Measurements from ENCODE around the gene ILRUN. TPM values are rescaled to one million over a fixed set of nuclear protein-coding genes. Genes with fewer than 3 reads are reported as not detected.

The ILRUN gene
- polyA plus RNA-seq, 1 donor (not counting 4 experiments of a cell fraction or from before 2014, with no cell fraction given): 64.1 TPM

DNA sequence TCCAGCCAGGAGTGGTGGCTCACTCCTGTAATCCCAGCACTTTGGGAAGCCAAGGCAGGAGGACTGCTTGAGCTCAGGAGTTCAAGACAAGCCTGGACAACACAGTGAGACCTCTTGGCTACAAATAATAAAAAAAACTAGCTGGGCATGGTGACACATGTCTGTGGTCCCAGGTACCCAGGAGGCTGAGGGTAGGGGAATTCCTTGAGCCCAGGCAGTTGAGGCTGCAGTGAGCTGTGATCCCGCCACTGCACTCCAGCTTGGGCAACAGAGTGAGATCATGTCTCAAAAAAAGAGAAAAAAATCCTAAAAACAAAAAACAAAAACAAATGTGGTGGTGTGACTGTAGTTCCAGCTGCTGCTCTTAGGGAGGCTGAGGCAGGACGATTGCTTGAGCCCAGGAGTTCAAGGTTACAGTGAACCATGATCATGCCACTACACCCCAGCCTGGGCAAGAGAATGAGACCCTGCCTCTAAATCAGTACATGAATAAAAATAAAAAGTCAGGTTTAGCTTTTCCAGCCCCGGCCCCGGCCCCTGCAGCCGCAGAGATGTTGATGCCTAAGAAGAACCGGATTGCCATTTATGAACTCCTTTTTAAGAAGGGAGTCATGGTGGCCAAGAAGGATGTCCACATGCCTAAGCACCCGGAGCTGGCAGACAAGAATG, 47.2 kb upstream of the ILRUN start:
- no peak for FAIRE-seq
- Histone ChIP-seq H3K27me3 (ENCODE audit: control insufficient read depth, extremely low read depth, insufficient read depth, low read length) (no peaks in the 10 kb centered on the region), H2AFZ (ENCODE audit: control insufficient read depth, low read length) (no peak overlapping the region), H3K79me2 (ENCODE audit: control insufficient read depth, insufficient read depth, low read length) (no peaks in the 10 kb centered on the region), H3K9ac (ENCODE audit: control insufficient read depth, extremely low read depth, insufficient read depth, low read length) (no peak overlapping the region), H3K4me3 (ENCODE audit: control insufficient read depth in 2 of 3, extremely low read depth in 1 of 3, insufficient read depth in 2 of 3, low read depth in 1 of 3, low read length in 3 of 3) (no peak overlapping the region), H3K36me3 (ENCODE audit: control insufficient read depth in 2 of 2, extremely low read depth in 1 of 2, insufficient read depth in 2 of 2, low read length in 2 of 2) (no peaks in the 10 kb centered on the region), H4K20me1 (ENCODE audit: control insufficient read depth, extremely low read depth, insufficient read depth, low read length) (no peaks in the 10 kb centered on the region), H3K27ac (ENCODE audit: control insufficient read depth, insufficient read depth, low read length) (peak overlapping the region; percentile 30), H3K4me2 (ENCODE audit: control insufficient read depth, extremely low read depth, insufficient read depth, low read depth, low read length) (no peak overlapping the region), H3K9me3 (ENCODE audit: control insufficient read depth, low read depth, low read length) (no peaks in the 10 kb centered on the region), H3K4me1 (ENCODE audit: control insufficient read depth, extremely low read depth, insufficient read depth, low read length) (peaks cover 31% of the 10 kb centered on the region), H3K9me1 (ENCODE audit: control insufficient read depth, extremely low read depth, insufficient read depth, low read length) (no peaks in the 10 kb centered on the region)
- TF ChIP-seq EZH2 (IDR thresholded peaks at IDR 0.05; ENCODE audit: low read length): no peak
- TF ChIP-seq, protein P1, sequence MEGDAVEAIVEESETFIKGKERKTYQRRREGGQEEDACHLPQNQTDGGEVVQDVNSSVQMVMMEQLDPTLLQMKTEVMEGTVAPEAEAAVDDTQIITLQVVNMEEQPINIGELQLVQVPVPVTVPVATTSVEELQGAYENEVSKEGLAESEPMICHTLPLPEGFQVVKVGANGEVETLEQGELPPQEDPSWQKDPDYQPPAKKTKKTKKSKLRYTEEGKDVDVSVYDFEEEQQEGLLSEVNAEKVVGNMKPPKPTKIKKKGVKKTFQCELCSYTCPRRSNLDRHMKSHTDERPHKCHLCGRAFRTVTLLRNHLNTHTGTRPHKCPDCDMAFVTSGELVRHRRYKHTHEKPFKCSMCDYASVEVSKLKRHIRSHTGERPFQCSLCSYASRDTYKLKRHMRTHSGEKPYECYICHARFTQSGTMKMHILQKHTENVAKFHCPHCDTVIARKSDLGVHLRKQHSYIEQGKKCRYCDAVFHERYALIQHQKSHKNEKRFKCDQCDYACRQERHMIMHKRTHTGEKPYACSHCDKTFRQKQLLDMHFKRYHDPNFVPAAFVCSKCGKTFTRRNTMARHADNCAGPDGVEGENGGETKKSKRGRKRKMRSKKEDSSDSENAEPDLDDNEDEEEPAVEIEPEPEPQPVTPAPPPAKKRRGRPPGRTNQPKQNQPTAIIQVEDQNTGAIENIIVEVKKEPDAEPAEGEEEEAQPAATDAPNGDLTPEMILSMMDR (optimal IDR thresholded peaks at IDR 0.05 in 1 of 3, IDR thresholded peaks at IDR 0.05 in 1 of 3, conservative IDR thresholded peaks at IDR 0.05 in 1 of 3; ENCODE audit: extremely low read depth in 1 of 3, insufficient read depth in 2 of 3, low read length in 3 of 3): no peak
- dilution Hi-C loops (cut with MboI; ENCODE audit: extremely low pct_ligation_motif_present, low sequenced_read_pairs): no loop called here
- DNase-seq (ENCODE audit: low read depth, low spot score): no peak

DNA sequence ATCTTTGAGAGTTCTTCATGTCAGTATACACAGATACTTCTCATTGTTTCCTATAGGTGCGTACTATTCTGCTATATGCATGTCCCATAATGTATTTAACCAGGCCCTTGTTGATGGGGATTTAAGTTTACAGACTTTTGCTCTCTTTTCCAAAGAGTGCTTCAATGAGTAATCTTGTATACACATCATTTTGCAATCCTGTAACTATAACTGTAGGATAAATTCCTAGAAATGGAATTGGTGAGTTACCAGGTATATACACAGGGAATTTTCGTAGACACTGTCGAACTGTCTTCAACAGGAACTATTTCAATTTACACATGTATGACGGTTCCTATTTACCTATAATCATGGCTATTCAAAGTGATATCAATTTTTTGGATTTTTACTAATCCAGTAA, 45.5 kb upstream of the ILRUN start:
- Histone ChIP-seq H3K36me3 (ENCODE audit: control insufficient read depth in 2 of 2, extremely low read depth in 1 of 2, insufficient read depth in 2 of 2, low read length in 2 of 2) (no peaks in the 10 kb centered on the region), H3K9me3 (ENCODE audit: control insufficient read depth, low read depth, low read length) (no peaks in the 10 kb centered on the region), H3K79me2 (ENCODE audit: control insufficient read depth, insufficient read depth, low read length) (no peaks in the 10 kb centered on the region), H3K9me1 (ENCODE audit: control insufficient read depth, extremely low read depth, insufficient read depth, low read length) (no peaks in the 10 kb centered on the region), H3K4me3 (ENCODE audit: control insufficient read depth in 2 of 3, extremely low read depth in 1 of 3, insufficient read depth in 2 of 3, low read depth in 1 of 3, low read length in 3 of 3) (no peak overlapping the region), H3K4me2 (ENCODE audit: control insufficient read depth, extremely low read depth, insufficient read depth, low read depth, low read length) (no peak overlapping the region), H4K20me1 (ENCODE audit: control insufficient read depth, extremely low read depth, insufficient read depth, low read length) (no peaks in the 10 kb centered on the region), H3K27me3 (ENCODE audit: control insufficient read depth, extremely low read depth, insufficient read depth, low read length) (no peaks in the 10 kb centered on the region), H3K9ac (ENCODE audit: control insufficient read depth, extremely low read depth, insufficient read depth, low read length) (no peak overlapping the region), H2AFZ (ENCODE audit: control insufficient read depth, low read length) (no peak overlapping the region), H3K27ac (ENCODE audit: control insufficient read depth, insufficient read depth, low read length) (no peak overlapping the region), H3K4me1 (ENCODE audit: control insufficient read depth, extremely low read depth, insufficient read depth, low read length) (peaks cover 31% of the 10 kb centered on the region)
- DNase-seq (ENCODE audit: low read depth, low spot score) (no peak), FAIRE-seq (no peak)
- dilution Hi-C loops (cut with MboI; ENCODE audit: extremely low pct_ligation_motif_present, low sequenced_read_pairs): no loop called here
- TF ChIP-seq, protein P1 (optimal IDR thresholded peaks at IDR 0.05 in 1 of 3, IDR thresholded peaks at IDR 0.05 in 1 of 3, conservative IDR thresholded peaks at IDR 0.05 in 1 of 3; ENCODE audit: extremely low read depth in 1 of 3, insufficient read depth in 2 of 3, low read length in 3 of 3): no peak
- no peak for TF ChIP-seq EZH2 (IDR thresholded peaks at IDR 0.05; ENCODE audit: low read length)
